Embryonic facial prominence (tissue), 1 donor: ENCODE data around the gene VWC2L.

Experiments used
- DNase-seq: peaks from one replicate; pipeline ENCODE4 v3.0.0-alpha.2; 2016; ENCODE audit errors: extremely low spot score

VWC2L gene

DNA sequence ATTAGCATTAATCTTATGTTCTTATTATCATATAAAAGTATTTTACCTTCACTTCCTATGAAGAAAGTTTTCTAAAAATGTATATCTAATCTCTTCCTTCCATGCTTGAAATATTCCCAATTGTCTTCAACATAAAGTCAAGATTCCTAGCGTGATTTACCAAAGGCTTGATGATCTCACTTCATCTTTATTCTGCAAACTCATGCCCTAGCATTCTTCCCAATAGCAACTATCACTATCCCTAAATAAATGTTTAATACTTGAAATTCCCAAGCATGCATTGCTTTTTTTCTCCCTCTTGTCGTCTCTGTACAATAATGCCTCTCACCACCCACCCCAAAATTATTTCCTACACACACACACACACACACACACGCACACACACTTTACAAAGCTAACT lies 125.8 kb downstream of the VWC2L start:
- DNase-seq = no peak

- no peak for DNase-seq
Measured at GRCh38 chr2:214537929-214538328, 127.1 kb downstream of the VWC2L start.

GRCh38 chr2:214542295-214542694 lies 131.4 kb downstream of the VWC2L start:
- no peak for DNase-seq

DNA sequence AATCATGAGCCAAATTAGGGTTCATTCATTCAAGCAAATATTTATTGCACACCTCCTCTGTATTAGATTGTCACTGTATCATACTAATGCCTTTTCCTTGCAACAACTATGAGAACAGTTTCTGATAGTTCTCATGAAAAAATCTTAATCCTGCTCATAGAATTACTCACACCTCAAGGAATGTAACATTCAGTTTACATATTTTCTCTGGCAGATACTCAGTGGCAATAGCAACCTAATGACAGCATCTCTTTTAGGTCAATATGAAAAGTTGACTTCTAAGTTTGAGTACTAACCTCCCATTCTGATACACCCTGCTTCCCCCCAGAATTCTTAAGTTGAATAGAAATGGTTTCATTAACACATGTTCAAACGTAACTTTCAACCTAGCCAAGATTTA lies 132.0 kb downstream of the VWC2L start:
- DNase-seq = no peak

- no peak for DNase-seq
Measured at GRCh38 chr2:214543386-214543955, 132.6 kb downstream of the VWC2L start.

DNA sequence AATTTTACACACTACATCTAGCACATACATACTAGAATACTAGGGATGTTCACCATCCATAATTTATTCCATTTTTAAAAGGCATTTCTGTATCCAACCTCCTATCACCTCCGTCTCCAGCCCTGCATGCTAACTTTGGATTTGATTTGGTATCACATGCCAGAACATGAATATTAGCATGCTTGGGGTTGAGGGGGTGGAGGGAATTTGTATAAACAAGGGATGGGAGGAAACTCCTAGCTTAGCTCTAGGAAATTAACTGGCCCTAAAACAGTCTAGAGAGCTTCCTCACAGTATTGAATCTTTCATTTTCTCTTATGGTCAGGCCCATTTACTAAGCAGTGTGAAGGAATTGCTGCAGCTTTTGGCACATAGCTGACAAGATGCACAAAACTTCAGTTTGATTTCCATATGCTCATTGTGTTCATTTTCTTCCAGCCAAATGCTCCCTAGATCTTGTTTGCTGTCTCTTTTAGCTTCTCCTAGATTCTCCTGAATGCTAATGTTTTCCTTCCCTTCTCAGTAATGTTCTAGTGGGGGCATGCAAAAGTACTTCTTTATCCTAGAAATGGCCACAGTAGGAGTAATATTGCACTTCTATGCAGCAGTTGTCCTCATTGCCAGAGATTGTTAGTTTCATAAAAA lies 135.2 kb downstream of the VWC2L start:
- DNase-seq = no peak

GRCh38 chr2:214547931-214548330 lies 137.1 kb downstream of the VWC2L start:
- no peak for DNase-seq

DNA sequence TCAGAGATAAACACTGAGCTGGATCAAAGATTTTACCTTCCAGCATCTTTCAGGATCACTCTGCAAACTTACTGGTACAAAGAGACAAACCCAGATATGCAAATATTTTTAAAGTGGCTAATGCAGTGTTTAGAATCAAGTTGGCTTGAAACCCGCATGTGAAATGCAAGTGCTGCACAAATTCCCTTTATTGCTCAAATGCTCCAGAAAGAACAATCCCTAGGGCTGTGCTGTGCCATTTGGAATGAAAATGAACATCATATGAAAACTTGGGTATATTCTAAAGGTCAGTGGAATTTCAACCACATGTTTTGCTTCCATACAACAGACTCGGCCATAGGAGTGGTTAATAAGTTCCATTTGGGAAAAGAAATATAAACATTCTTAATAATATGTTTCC lies 139.1 kb downstream of the VWC2L start:
- DNase-seq = no peak

GRCh38 chr2:214550786-214551185 lies 139.9 kb downstream of the VWC2L start:
- DNase-seq = no peak

GRCh38 chr2:214557884-214558283 lies 147.0 kb downstream of the VWC2L start:
- DNase-seq = no peak

DNA sequence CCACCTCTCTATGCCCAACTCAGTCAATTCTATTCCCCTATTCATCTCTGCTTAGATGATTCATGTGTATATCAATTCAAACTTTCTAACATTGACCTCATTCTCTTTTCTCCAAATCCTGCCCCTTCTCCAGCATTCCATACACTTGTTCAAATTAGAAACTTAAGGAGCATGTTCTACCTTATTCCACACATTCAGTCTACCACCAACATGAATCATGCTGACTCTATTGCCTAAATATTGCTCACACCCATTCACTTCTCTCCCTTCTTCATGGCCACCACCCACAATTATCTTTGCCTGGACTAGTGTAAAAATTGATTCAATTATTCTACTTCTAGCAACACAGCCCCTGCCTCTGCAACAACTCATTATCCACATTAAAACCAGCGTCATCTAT lies 147.5 kb downstream of the VWC2L start:
- no peak for DNase-seq

DNA sequence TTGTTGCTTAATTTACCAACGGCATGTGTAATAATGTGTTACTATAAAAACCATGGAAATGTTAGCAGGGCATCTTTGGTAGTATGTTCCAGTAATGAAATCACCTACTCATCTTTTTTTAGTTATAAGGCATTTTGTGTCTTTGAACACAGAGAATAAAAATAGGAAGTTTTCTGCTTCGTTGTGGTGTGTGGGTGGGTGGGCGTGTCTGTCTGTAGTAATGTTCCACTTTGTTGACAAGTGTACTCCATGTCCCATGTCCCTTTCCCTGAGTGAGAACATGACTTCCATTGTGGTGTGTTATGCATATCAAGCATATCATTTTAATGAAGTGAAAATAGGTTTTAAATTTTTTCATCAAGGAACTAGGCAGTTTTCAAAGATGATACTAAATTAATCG lies 149.3 kb downstream of the VWC2L start:
- no peak for DNase-seq

- no peak for DNase-seq
Measured at GRCh38 chr2:214560618-214561190, 149.8 kb downstream of the VWC2L start.

GRCh38 chr2:214565246-214565645 lies 154.4 kb downstream of the VWC2L start:
- no peak for DNase-seq

GRCh38 chr2:214566457-214566856 lies 155.6 kb downstream of the VWC2L start:
- DNase-seq = no peak

DNA sequence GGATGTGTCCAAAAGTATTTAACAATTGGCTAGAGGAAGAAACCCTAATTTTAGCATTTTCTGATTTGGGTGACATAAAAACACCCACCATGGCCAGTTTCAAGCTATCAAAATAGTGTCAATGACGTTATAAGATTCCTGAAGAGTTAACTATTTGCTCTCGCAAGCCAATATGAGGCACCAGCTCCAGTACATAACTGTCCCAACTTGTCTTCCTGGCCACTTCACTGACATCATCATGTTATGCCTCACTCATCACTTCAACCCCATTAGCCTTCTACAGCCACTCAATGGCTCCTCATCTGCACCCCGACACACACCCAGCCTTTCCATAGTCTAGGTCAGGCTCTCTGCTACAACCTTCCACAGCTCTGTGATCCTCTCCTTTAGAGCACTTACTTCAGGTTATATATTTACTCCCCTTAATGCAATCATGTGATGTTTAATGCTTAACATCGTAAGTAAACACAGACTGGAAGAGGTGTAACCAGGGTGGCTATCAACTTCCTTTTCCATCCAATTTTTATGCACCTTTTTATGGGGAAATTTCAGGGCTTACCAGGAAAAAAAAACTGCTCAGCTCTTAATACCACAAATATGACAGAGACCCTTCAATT lies 158.7 kb downstream of the VWC2L start:
- no peak for DNase-seq

DNA sequence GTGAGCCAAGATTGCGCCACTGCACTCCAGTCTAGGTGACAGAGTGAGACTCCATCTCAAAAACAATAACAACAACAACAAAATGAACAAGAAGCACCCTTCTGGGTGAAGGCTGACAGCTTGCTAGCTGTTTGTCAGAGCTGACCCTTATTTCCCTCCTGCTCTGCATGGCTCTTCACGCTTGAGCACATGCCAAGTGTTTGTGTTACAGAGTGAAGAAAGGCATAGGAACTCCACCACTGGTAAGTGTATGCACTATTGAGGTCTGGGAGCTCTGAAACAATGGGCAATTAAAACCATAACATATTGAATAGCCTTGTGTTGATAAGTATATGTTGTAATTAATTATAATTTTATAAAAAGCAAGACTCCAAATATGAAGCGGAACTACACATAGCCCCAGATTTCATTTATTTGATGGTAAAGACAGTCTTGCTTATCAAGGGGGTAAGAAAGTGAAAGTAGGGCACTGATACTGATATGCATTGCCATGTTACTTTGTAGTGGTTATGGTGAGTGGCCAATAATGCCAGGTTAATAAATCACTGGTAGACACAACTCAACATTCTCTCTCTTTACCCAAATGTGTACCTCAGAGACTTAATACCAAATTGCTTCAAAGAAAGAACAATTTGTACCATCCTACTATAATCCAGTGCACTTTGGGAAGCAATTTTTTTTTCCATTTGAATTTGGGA lies 163.4 kb downstream of the VWC2L start:
- no peak for DNase-seq

GRCh38 chr2:214575030-214575429 lies 164.2 kb downstream of the VWC2L start:
- no peak for DNase-seq

DNA sequence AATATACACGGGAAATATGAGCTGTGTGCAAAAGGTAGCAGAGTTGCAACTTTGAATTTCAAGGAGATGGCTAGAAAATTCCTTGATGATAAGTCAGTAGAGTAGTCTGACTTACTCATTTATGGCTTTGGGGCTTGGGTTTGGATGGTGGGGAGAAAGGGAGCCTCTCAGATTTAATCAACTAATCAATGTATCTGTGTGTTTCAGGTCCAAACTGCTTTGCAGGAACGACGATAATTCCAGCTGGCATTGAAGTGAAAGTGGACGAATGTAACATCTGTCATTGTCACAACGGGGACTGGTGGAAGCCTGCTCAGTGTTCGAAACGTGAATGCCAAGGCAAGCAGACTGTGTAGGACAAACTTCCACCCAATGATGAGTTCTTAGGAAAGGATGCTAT lies 164.6 kb downstream of the VWC2L start:
- no peak for DNase-seq

DNA sequence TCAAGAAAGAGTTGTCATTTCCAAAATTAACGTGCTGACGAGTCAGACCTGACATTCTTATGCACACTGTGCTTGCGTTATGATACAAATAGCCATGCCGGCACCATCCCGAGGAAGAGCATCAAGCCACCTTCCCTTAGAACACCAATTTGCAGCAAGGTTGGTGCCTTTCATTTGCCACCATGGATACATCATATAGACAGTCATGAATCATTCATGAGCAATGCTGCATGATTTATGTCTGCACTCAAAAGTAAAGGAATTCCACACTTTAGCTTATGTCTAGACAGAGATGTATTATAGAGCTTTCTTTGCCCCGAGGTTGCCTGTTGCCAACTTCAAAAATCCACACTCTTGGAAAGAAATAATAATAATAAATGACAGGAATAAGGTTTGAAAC lies 166.9 kb downstream of the VWC2L start:
- no peak for DNase-seq

- DNase-seq = no peak
Measured at GRCh38 chr2:214578442-214578841, 167.6 kb downstream of the VWC2L start.

- DNase-seq = no peak
Measured at GRCh38 chr2:214579035-214579434, 168.2 kb downstream of the VWC2L start.

DNA sequence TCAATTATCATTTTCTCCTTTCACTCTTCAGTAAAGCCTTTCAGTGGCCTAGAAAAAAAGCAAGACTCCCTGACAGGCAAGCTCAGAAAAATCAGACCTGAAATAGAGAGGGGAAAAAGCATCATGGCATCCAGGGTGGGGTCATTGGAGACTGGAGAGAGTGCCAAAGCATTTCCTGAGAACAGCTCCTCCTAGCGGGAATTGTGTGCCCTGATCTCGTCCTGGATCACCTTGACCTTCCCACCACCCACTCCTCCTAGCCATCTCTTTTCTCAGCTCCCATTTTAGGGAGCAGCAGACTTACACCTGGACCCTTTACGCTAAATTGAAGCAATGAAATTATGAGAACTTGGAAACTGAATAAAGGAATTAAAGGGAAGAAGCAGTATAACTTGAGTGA lies 176.6 kb downstream of the VWC2L start:
- no peak for DNase-seq
